Karpas-422 (cell line): Measurements from ENCODE around the gene CPAMD8. TPM values are rescaled to one million over a fixed set of nuclear protein-coding genes. Genes with fewer than 3 reads are reported as not detected.

Experiments used
- DNase-seq: peaks from one replicate; pipeline ENCODE4 v3.0.0-alpha.2; 2015
- H2AFZ ChIP-seq: fragments of 200-600 bp; sonication (generic); 2 replicates; pipeline ENCODE4 v1.6.1; 2014; ENCODE audit warnings: antibody characterized with exemption, low read length, mixed read lengths
- H3K27ac ChIP-seq: fragments of 200-600 bp; sonication (generic); 2 replicates; pipeline ENCODE4 v1.5.1; 2014; ENCODE audit warnings: mild to moderate bottlenecking, low read length, moderate library complexity
- H3K27me3 ChIP-seq: fragments of 200-600 bp; sonication (generic); 2 replicates; pipeline ENCODE4 v1.6.1; 2014; ENCODE audit warnings: low read length, mixed read lengths
- H3K36me3 ChIP-seq: fragments of 200-600 bp; sonication (generic); 2 replicates; pipeline ENCODE4 v1.6.1; 2014; ENCODE audit warnings: low read length, mixed read lengths; ENCODE audit not compliant: insufficient read depth
- H3K4me1 ChIP-seq: fragments of 200-600 bp; sonication (generic); 2 replicates; pipeline ENCODE4 v1.6.1; 2014; ENCODE audit warnings: mild to moderate bottlenecking, low read length, mixed read lengths
- H3K4me2 ChIP-seq: fragments of 200-600 bp; sonication (generic); 2 replicates; pipeline ENCODE4 v1.6.1; 2014; ENCODE audit warnings: low read length, low read depth, mild to moderate bottlenecking; ENCODE audit not compliant: poor library complexity, severe bottlenecking
- H3K4me3 ChIP-seq: fragments of 200-600 bp; sonication (generic); 2 replicates; pipeline ENCODE4 v1.5.1; 2014; ENCODE audit warnings: mild to moderate bottlenecking, antibody characterized with exemption, low read length, mixed read lengths
- H3K79me2 ChIP-seq: fragments of 200-600 bp; sonication (generic); 2 replicates; pipeline ENCODE4 v1.6.1; 2014; ENCODE audit warnings: mild to moderate bottlenecking, low read length, mixed read lengths
- H3K9ac ChIP-seq: fragments of 200-600 bp; sonication (generic); 2 replicates; pipeline ENCODE4 v1.6.0; 2014; ENCODE audit warnings: low read length
- H3K9me2 ChIP-seq: fragments of 200-600 bp; sonication (generic), shearing (Covaris generic); replicated peaks from 2 replicates; pipeline ENCODE4 v1.6.0; 2014; ENCODE audit warnings: mild to moderate bottlenecking, low read length, moderate library complexity; ENCODE audit not compliant: insufficient read depth
- H3K9me3 ChIP-seq: fragments of 300-700, 200-600 bp; sonication (generic); 2 replicates; pipeline ENCODE4 v1.6.1; 2014; ENCODE audit warnings: low read length, mixed read lengths
- H4K20me1 ChIP-seq: fragments of 200-600 bp; sonication (generic); 2 replicates; pipeline ENCODE4 v1.6.1; 2014; ENCODE audit warnings: mild to moderate bottlenecking, antibody characterized with exemption, low read length, low read depth; ENCODE audit not compliant: insufficient read depth
- total RNA-seq: library from RNA; depleted of rRNA; stranded (reverse); fragments of >200 nt; shearing (Covaris generic); gene quantifications from 2 replicates; pipeline ENCODE4 v1.2.3, GENCODE V29; 2014; ENCODE audit warnings: low replicate concordance

CPAMD8 gene
- total RNA-seq, 1 experiment from 2014 or later = not detected

GRCh38 chr19:17069193-17069592 lies 42.6 kb upstream of the CPAMD8 start:
- Histone ChIP-seq H2AFZ (no peak overlapping the region), H3K4me2 (no peak overlapping the region), H3K27me3 (no peaks in the 10 kb centered on the region), H3K9me2 (no peaks in the 10 kb centered on the region), H3K36me3 (peaks cover 44% of the 10 kb centered on the region), H3K9me3 (no peaks in the 10 kb centered on the region), H3K27ac (no peak overlapping the region), H3K4me1 (peaks cover 35% of the 10 kb centered on the region), H4K20me1 (peaks cover 17% of the 10 kb centered on the region), H3K79me2 (peaks cover 73% of the 10 kb centered on the region), H3K4me3 (no peak overlapping the region), H3K9ac (no peak overlapping the region)
- peak; percentile 47 for DNase-seq

GRCh38 chr19:17063428-17063827 lies 36.8 kb upstream of the CPAMD8 start:
- H3K4me2 ChIP-seq = no peak overlapping the region
- H3K36me3 ChIP-seq = peaks cover 42% of the 10 kb centered on the region; the same call in 1 of the 2 replicates
- H3K27me3 ChIP-seq = no peaks in the 10 kb centered on the region
- no peaks in the 10 kb centered on the region for H3K9me3 ChIP-seq
- H3K9ac ChIP-seq = no peak overlapping the region
- no peak overlapping the region for H3K27ac ChIP-seq
- peaks cover 11% of the 10 kb centered on the region for H3K4me1 ChIP-seq
- H2AFZ ChIP-seq = no peak overlapping the region
- no peaks in the 10 kb centered on the region for H3K9me2 ChIP-seq
- peaks cover 69% of the 10 kb centered on the region for H3K79me2 ChIP-seq
- no peak overlapping the region for H3K4me3 ChIP-seq
- DNase-seq = no peak
- H4K20me1 ChIP-seq = peaks cover 10% of the 10 kb centered on the region

- no peaks in the 10 kb centered on the region for H3K9me3 ChIP-seq
- H3K36me3 ChIP-seq = peaks cover 40% of the 10 kb centered on the region; the same call in 1 of the 2 replicates
- no peak overlapping the region for H3K9ac ChIP-seq
- H2AFZ ChIP-seq = no peak overlapping the region
- no peaks in the 10 kb centered on the region for H3K9me2 ChIP-seq
- H3K4me1 ChIP-seq = no peaks in the 10 kb centered on the region
- peaks cover 10% of the 10 kb centered on the region for H4K20me1 ChIP-seq
- no peak overlapping the region for H3K27ac ChIP-seq
- no peak for DNase-seq
- no peak overlapping the region for H3K4me2 ChIP-seq
- no peak overlapping the region for H3K4me3 ChIP-seq
- H3K27me3 ChIP-seq = no peaks in the 10 kb centered on the region
- peaks cover 58% of the 10 kb centered on the region for H3K79me2 ChIP-seq
Measured at GRCh38 chr19:17061691-17062090, 35.1 kb upstream of the CPAMD8 start.

- Histone ChIP-seq H3K9ac (no peak overlapping the region), H4K20me1 (peaks cover 7% of the 10 kb centered on the region), H3K9me3 (no peaks in the 10 kb centered on the region), H3K36me3 (peaks cover 35% of the 10 kb centered on the region; the same call in 1 of the 2 replicates), H3K27me3 (no peaks in the 10 kb centered on the region), H3K4me3 (no peak overlapping the region), H3K79me2 (peaks cover 53% of the 10 kb centered on the region), H3K9me2 (no peaks in the 10 kb centered on the region), H3K27ac (no peak overlapping the region), H3K4me1 (no peaks in the 10 kb centered on the region), H3K4me2 (no peak overlapping the region), H2AFZ (no peak overlapping the region)
- no peak for DNase-seq
Measured at GRCh38 chr19:17061205-17061604, 34.6 kb upstream of the CPAMD8 start.

DNA sequence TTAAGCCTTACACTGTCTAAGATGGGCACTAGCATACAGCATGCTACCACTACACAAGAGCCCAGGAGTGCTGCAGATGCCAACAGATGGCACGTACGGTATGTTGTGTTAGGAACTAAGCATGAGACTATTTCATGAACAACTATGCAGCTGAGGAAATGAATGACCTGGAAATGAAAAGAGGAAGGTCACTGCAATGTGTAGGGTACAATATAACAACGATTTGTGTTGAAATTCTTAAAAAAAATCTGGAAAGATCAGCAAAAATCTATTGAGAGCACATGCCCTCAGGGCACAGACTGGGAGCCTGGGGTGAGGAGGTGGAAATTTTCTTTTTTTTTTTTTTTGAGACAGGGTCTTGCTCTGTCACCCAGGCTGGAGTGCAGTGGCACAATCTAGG lies 34.2 kb upstream of the CPAMD8 start:
- Histone ChIP-seq H3K4me3 (no peak overlapping the region), H3K27ac (no peak overlapping the region), H3K79me2 (peaks cover 49% of the 10 kb centered on the region), H2AFZ (no peak overlapping the region), H4K20me1 (peaks cover 7% of the 10 kb centered on the region), H3K36me3 (peaks cover 33% of the 10 kb centered on the region; the same call in 1 of the 2 replicates), H3K27me3 (no peaks in the 10 kb centered on the region), H3K4me2 (no peak overlapping the region), H3K4me1 (no peaks in the 10 kb centered on the region), H3K9me2 (no peaks in the 10 kb centered on the region), H3K9me3 (no peaks in the 10 kb centered on the region), H3K9ac (no peak overlapping the region)
- DNase-seq = no peak

DNA sequence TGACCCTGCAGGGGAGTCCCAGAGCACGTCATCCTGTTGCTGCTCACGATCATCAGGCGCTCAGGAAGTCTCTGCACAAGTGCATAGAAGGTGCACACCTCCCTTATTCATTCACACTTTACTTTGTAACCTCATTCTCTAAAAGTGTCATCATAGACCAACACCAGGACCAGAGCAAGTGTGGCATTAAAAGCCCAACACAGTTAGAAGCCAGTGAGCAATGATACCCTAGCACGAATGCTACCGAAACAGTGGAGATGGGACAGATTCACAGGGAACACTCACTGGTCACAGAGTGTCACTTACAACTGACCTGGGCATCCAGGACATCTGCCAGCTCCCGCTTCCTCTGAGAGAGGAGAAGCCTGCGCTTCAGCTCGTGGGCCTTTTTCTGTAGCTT lies 31.6 kb upstream of the CPAMD8 start:
- H3K36me3 ChIP-seq = peaks cover 17% of the 10 kb centered on the region; the same call in 1 of the 2 replicates
- no peak overlapping the region for H3K4me2 ChIP-seq
- no peaks in the 10 kb centered on the region for H3K9me3 ChIP-seq
- no peak overlapping the region for H3K27ac ChIP-seq
- H3K27me3 ChIP-seq = no peaks in the 10 kb centered on the region
- peaks cover 3% of the 10 kb centered on the region; the same call in 1 of the 2 replicates for H4K20me1 ChIP-seq
- no peak for DNase-seq
- no peaks in the 10 kb centered on the region for H3K4me1 ChIP-seq
- peaks cover 24% of the 10 kb centered on the region for H3K79me2 ChIP-seq
- no peak overlapping the region for H3K4me3 ChIP-seq
- H3K9me2 ChIP-seq = no peaks in the 10 kb centered on the region
- H2AFZ ChIP-seq = no peak overlapping the region
- H3K9ac ChIP-seq = no peak overlapping the region

GRCh38 chr19:17055636-17056035 lies 29.0 kb upstream of the CPAMD8 start:
- Histone ChIP-seq H3K4me3 (no peak overlapping the region), H3K9ac (no peak overlapping the region), H3K4me1 (no peaks in the 10 kb centered on the region), H3K27ac (no peak overlapping the region), H3K36me3 (peaks cover 19% of the 10 kb centered on the region; the same call in 1 of the 2 replicates), H3K27me3 (no peaks in the 10 kb centered on the region), H3K9me2 (no peaks in the 10 kb centered on the region), H3K79me2 (0 out of 2 replicates have a peak, but pooled peaks cover under 1% of the 10 kb centered on the region), H2AFZ (no peak overlapping the region), H4K20me1 (no peaks in the 10 kb centered on the region), H3K4me2 (no peak overlapping the region), H3K9me3 (no peaks in the 10 kb centered on the region)
- no peak for DNase-seq

DNA sequence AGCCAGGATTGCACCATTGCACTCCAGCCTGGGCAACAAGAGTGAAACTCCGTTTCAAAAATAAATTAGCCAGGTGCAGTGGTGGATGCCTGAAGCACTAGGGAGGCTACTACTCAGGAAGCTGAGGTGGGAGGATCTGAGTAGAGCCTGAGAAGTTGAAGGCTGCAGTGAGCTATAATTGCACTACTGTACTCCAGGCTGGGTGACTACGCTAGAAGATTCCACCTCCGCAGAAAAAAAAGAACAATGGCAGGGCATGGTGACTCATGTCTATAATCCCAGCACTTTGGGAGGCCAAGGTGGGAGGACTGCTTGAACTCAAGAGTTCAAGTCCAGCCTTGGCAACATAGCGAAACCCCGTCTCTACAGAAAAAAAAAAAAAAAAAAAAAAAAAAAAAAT lies 28.1 kb upstream of the CPAMD8 start:
- Histone ChIP-seq H3K9ac (no peak overlapping the region), H2AFZ (no peak overlapping the region), H3K9me3 (no peaks in the 10 kb centered on the region), H3K4me3 (no peak overlapping the region), H3K36me3 (peaks cover 18% of the 10 kb centered on the region; the same call in 1 of the 2 replicates), H3K4me2 (no peak overlapping the region), H4K20me1 (no peaks in the 10 kb centered on the region), H3K9me2 (no peaks in the 10 kb centered on the region), H3K79me2 (no peaks in the 10 kb centered on the region), H3K27me3 (no peaks in the 10 kb centered on the region), H3K27ac (no peak overlapping the region), H3K4me1 (no peaks in the 10 kb centered on the region)
- no peak for DNase-seq
